IPS-15b (cell line): ENCODE measurements around the gene KCNG3.

Experiments
- H3K27me3 ChIP-seq: one replicate; pipeline ENCODE4 v1.6.1; 2013; ENCODE audit warnings: low read length; ENCODE audit not compliant: control insufficient read depth, insufficient read depth
- H3K36me3 ChIP-seq: one replicate; pipeline ENCODE4 v1.6.1; 2013; ENCODE audit warnings: low read length; ENCODE audit not compliant: control insufficient read depth, insufficient read depth
- H3K4me1 ChIP-seq: one replicate; pipeline ENCODE4 v1.6.1; 2013; ENCODE audit warnings: mild to moderate bottlenecking, low read length; ENCODE audit not compliant: control insufficient read depth, insufficient read depth
- H3K4me3 ChIP-seq: one replicate; pipeline ENCODE4 v1.5.1; 2013; ENCODE audit warnings: low read depth, low read length
- H3K9ac ChIP-seq: one replicate; pipeline ENCODE4 v1.6.1; 2013; ENCODE audit warnings: low read depth, mild to moderate bottlenecking, low read length
- H3K9me3 ChIP-seq: one replicate; pipeline ENCODE4 v1.6.1; 2013; ENCODE audit warnings: mild to moderate bottlenecking, low read length; ENCODE audit not compliant: control insufficient read depth, insufficient read depth

Gene KCNG3

GRCh38 chr2:42474765-42475454, 18.9 kb downstream of the KCNG3 start:
- H3K9ac ChIP-seq = no peak overlapping the region
- H3K27me3 ChIP-seq = no peaks in the 10 kb centered on the region
- no peaks in the 10 kb centered on the region for H3K9me3 ChIP-seq
- no peaks in the 10 kb centered on the region for H3K36me3 ChIP-seq
- no peak overlapping the region for H3K4me3 ChIP-seq
- H3K4me1 ChIP-seq = no peaks in the 10 kb centered on the region

GRCh38 chr2:42470706-42471105, 23.1 kb downstream of the KCNG3 start:
- Histone ChIP-seq H3K4me3 (no peak overlapping the region), H3K9ac (no peak overlapping the region), H3K4me1 (no peaks in the 10 kb centered on the region), H3K27me3 (no peaks in the 10 kb centered on the region), H3K9me3 (no peaks in the 10 kb centered on the region), H3K36me3 (no peaks in the 10 kb centered on the region)

- no peak overlapping the region for H3K9ac ChIP-seq
- no peaks in the 10 kb centered on the region for H3K27me3 ChIP-seq
- no peaks in the 10 kb centered on the region for H3K36me3 ChIP-seq
- no peaks in the 10 kb centered on the region for H3K4me1 ChIP-seq
- H3K9me3 ChIP-seq = no peaks in the 10 kb centered on the region
- no peak overlapping the region for H3K4me3 ChIP-seq
Measured at GRCh38 chr2:42464631-42465030, 29.2 kb downstream of the KCNG3 start.

GRCh38 chr2:42463570-42463969, 30.2 kb downstream of the KCNG3 start:
- Histone ChIP-seq H3K4me3 (no peak overlapping the region), H3K9me3 (no peaks in the 10 kb centered on the region), H3K36me3 (no peaks in the 10 kb centered on the region), H3K9ac (no peak overlapping the region), H3K27me3 (no peaks in the 10 kb centered on the region), H3K4me1 (peaks cover 3% of the 10 kb centered on the region)

GRCh38 chr2:42459296-42459695, 34.5 kb downstream of the KCNG3 start:
- H3K9me3 ChIP-seq = no peaks in the 10 kb centered on the region
- peaks cover 3% of the 10 kb centered on the region for H3K4me1 ChIP-seq
- no peaks in the 10 kb centered on the region for H3K36me3 ChIP-seq
- H3K9ac ChIP-seq = no peak overlapping the region
- no peaks in the 10 kb centered on the region for H3K27me3 ChIP-seq
- H3K4me3 ChIP-seq = no peak overlapping the region

- no peaks in the 10 kb centered on the region for H3K36me3 ChIP-seq
- H3K9ac ChIP-seq = no peak overlapping the region
- H3K27me3 ChIP-seq = no peaks in the 10 kb centered on the region
- H3K9me3 ChIP-seq = no peaks in the 10 kb centered on the region
- peaks cover 3% of the 10 kb centered on the region for H3K4me1 ChIP-seq
- H3K4me3 ChIP-seq = no peak overlapping the region
Measured at GRCh38 chr2:42458396-42458795, 35.4 kb downstream of the KCNG3 start.

- Histone ChIP-seq H3K4me3 (no peak overlapping the region), H3K9ac (no peak overlapping the region), H3K27me3 (no peaks in the 10 kb centered on the region), H3K9me3 (no peaks in the 10 kb centered on the region), H3K4me1 (peaks cover 3% of the 10 kb centered on the region), H3K36me3 (no peaks in the 10 kb centered on the region)
Measured at GRCh38 chr2:42457011-42457410, 36.8 kb downstream of the KCNG3 start.

GRCh38 chr2:42456126-42456839, 37.5 kb downstream of the KCNG3 start:
- H3K4me1 ChIP-seq = peaks cover 3% of the 10 kb centered on the region
- H3K4me3 ChIP-seq = no peak overlapping the region
- H3K9ac ChIP-seq = no peak overlapping the region
- no peaks in the 10 kb centered on the region for H3K27me3 ChIP-seq
- H3K9me3 ChIP-seq = no peaks in the 10 kb centered on the region
- H3K36me3 ChIP-seq = no peaks in the 10 kb centered on the region

GRCh38 chr2:42452545-42452944, 41.2 kb downstream of the KCNG3 start:
- Histone ChIP-seq H3K36me3 (no peaks in the 10 kb centered on the region), H3K4me3 (no peak overlapping the region), H3K4me1 (no peaks in the 10 kb centered on the region), H3K27me3 (no peaks in the 10 kb centered on the region), H3K9ac (no peak overlapping the region), H3K9me3 (no peaks in the 10 kb centered on the region)

- Histone ChIP-seq H3K9ac (no peak overlapping the region), H3K4me3 (no peak overlapping the region), H3K27me3 (no peaks in the 10 kb centered on the region), H3K4me1 (no peaks in the 10 kb centered on the region), H3K9me3 (no peaks in the 10 kb centered on the region), H3K36me3 (no peaks in the 10 kb centered on the region)
Measured at GRCh38 chr2:42450136-42450535, 43.6 kb downstream of the KCNG3 start.

- Histone ChIP-seq H3K4me3 (no peak overlapping the region), H3K9me3 (no peaks in the 10 kb centered on the region), H3K36me3 (no peaks in the 10 kb centered on the region), H3K27me3 (no peaks in the 10 kb centered on the region), H3K4me1 (no peaks in the 10 kb centered on the region), H3K9ac (no peak overlapping the region)
Measured at GRCh38 chr2:42449163-42450087, 44.4 kb downstream of the KCNG3 start.
